ENCODE measurements around the gene SCN1A.

DNA sequence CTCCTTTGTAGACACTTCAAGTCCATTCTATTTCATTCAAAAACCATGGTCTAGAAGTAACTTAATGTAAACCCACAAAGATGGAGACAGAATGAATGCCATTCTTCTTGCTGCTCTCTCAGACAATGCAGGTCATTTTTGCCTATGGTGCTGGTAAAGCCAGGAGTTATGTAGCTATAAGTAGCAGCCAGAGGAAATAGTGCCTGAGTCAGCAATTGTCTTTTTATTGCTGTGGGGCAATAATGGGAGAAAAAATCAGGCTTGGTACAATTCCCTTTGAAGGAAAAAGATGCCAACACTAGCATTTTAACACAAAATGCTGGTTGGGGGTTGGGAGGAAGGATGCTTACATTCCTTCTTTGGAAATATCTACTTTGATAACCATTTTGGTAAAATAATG is 43.5 kb downstream of the SCN1A start:
- no peak for TF ChIP-seq EP300 (IDR thresholded peaks at IDR 0.05)
- TF ChIP-seq CTCF (IDR thresholded peaks at IDR 0.05) = no peak
- no peak for TF ChIP-seq POLR2A (IDR thresholded peaks at IDR 0.05)
- no peak for TF ChIP-seq POLR2AphosphoS5 (IDR thresholded peaks at IDR 0.05)

Data from sigmoid colon (tissue), 4 donors.